IPS-NIHi11 (cell line): Measurements from ENCODE around the gene CTXN1.
A peak's percentile ranks its signal among the peaks of the same experiment; 100 is the strongest.
"Not testable (repeated sequence)": the region's sequence is repeated elsewhere in the genome, so short reads cannot be mapped to it uniquely, and the experiment has no call there.

Experiments used
- DNase-seq: peaks from one replicate; pipeline ENCODE4 v3.0.0; 2012; ENCODE audit warnings: mixed read lengths, low spot score

CTXN1 gene

DNA sequence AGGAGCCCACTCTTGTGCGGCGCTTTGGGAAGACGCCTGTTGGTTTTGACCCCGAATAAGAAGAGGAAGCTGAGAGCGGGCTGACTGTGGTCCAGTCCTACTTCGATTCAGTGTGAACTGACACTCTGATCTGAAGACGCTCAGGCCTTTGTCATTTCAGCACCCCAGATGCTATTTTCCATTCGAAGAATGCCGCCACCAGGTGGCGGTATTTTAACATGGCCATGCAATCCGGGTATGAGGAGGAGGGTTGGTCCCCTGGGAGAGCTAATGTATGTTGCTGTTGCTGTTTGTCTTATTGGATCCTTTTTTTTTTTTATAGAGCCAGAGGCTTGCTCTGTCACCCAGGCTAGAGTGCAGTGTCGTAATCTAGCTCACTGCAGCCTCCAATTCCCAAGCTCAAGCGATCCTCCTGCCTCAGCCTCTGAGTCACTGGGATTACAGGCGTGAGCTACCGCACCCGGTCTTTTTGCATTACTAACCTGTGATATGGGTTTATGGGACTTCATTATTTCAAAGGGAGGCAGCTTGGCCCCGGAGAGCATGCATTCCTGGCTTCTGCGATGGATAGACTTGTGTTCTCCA, 18.3 kb upstream of the CTXN1 start:
- peak; percentile 75 for DNase-seq

DNA sequence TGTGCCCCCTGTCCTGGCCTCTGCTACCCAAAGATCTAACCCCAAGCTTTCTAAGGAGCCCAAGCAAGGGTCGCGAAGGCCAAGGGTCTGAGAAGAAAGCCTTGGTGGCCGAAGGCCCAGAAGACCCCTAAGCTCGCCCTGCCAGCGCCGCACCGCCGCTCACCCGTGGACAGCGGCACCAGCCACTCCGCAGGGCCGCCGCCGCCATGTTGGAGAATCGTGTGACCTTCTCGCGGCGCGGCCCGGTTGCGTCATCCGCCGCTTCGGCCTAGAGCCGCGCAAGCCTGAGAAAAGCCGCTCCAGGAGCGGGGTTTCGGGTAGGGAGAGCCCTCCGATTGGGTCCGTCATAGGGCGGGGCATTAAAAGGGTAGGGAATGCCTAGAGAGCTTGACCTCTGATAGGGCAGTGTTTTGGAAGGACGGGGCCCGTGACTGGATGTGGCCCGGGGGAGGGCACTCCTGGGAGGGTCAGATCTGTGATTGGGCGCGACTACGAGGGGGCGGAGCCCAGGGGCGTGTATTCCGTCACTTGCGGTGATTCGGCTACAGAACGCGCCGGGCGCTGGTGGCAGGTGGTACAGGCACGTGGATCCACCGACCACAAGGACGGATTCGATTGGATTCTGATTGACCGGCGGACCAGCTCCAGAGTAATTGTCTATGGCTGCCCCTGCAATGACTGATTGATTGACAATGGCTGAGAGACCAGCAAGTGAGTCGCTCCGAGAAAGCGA, 17.7 kb upstream of the CTXN1 start, which contains the start of gene TIMM44:
TIMM44 (minus strand) TSS at position 223 of the 733 bp plus-strand sequence; CDS start at position 208, 15 bp downstream.
- DNase-seq, result peak; percentile 97

DNA sequence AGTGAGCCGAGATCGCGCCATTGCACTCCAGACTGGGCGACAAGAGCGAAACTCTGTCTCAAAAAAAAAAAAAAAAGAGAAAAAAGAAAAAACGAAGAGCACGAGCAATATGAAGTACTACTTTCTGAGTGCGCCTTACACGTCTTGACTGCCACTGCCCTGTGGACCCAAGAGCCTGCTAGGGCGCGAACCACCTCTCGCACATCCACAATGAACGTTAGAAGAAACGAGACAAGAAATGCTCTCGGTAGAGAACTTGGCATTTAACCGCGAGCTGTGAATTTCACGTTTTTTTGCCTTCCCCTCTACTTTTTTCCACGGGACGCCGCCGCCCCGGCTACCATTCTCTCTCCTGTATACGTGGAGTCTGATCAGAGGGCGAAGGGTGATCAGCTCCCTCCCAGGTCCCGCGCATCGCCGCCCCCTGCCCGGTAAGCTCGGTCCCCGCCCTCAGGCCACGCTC, 17.1 kb upstream of the CTXN1 start:
- no peak for DNase-seq

DNA sequence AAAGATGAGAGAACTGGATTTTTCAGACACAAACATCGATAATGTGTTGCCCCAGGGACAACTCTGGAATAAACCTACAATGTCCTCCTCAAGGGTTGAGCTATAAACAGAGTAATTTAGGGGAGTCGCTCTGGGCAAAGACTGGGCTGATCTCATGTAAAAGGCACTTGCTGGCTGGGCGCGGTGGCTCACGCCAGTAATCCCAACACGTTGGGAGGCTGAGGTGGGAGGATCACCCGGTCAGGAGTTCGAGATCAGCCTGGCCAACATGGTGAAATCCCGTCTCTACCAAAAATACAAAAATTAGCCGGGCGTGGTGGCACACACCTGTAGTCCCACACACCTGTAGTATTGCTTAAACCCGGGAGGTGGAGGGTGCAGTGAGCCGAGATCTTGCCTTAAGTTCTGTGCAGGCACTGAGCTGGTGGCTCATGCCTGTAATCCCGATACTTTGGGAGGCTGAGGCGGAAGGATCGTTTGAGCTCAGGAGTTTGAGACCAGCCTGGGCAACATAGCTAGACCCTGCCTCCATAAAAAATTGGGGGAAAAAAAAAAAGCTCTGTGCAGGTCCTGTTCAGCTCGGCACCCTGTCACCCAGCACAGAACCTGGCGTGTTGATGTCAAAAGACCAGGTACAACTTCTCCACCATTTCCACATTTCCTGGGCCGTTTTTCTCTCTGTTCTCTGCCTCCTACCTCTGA, 16.1 kb upstream of the CTXN1 start:
- no peak for DNase-seq

DNA sequence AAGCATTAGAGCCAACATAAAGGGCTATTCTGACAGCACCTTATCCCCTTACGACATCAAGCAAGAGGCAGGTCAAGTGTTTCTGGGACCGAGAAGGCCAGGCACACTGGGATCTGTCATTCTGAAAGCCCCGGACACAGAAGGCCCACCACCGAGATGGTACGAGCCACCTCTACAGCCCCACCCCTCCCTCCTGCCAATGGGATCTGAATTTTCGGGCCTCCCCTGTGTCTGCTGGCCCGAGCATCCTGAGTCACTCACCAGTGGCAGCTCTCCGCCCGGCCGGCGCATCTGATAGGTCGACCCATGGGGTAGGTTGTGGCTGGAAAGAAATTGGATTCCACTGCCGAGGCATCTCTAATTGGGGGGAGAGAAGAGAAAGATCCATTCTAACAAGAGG, 14.9 kb upstream of the CTXN1 start:
- no peak for DNase-seq

DNA sequence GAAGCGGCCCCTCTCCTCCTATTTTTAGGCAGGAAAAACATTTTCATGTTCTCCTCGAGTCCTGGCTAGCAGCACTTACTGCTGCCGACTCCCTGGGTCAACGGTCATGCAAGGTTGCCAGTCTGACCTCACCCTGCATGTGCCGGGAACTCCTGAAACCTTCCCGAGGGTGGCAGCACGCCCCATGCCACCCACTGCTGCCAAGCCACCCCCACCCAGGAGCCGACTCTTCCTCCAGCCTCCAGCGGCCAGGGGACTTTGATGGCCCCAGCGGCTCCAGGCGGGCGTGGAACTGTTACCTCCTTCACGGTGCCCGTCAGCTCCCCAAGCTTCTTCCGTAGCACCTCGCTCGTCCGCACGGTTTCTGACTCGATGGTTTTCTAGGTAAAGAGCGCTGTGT, 8.8 kb upstream of the CTXN1 start:
- no peak for DNase-seq

DNA sequence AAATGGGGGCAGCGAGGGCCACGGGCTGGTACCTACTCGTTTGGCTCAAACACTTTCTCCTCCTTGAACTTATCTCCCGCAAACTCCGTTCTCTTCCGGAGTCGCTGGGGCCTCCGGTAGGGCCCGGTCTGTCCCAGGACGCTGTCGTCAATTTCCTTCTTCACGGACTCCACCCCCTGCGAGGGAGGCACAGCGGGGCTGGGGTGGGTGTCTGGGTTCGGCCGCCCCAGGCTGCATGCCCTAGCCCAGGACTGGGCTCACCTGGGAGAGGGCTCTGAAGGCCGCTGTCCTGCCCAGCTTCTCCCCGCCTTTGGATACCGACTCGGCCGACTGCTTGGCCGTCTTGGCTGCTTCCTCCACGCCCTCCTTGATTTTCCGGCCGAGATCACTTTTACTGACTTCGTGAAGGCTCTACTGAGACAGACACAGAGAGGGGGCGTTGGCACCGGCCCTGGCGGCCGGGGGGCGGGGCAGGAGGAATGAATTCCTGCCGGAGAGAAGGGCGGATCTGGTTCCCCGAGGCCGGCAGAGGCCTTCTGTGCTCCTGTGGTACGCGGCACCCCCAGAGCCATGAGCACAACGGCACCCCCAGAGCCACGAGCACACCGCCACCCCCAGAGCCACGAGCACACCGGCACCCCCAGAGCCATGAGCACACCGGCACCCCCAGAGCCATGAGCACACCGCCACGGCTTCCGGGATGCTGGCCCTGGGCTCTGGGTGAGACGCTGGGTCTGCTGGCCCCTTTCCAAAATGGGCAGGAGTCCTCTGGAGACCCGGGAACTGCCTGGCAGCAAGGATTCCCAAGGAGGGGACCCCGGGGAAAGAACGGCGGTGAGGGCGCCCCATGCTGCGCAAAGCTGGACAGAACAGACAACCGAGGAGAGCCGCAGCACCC, 8.1 kb upstream of the CTXN1 start:
- no peak for DNase-seq

DNA sequence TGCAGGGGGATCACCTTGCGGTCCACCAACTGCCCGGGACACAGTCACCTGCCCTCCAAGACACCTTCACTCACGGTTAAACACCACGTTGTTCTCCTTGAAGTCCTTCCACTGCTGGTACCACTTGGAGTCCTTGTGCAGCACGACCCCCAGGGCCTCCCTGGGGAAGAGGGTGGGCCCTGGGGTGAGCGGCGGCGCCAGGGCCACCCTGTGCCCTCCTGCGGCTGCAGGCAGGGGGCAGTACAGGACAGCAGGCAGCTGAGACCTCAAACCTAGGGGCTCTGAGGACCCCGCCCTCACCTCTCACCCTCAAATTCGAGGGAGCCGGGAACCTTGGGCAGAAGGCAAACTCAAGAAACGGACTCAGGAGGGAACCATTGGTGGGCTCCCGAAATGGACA, 7.5 kb upstream of the CTXN1 start:
- no peak for DNase-seq

DNA sequence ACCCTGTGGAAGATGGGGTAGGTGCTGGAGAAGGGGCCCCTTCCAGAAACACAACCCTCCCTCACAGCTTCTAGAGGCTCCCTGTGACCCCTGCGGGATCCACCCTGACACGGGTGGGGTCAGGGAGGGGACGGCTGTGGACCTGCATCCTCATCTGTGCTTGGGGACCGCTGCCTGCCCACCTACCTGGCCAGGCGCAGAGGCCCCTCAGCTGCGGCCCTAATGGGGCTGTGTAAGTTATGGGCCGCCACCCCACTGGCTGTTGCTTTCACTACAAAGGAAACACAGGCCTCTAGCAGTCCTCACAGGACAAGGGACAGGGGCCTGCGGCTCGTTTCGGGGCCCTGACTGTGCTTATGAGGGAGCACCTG, 7.0 kb upstream of the CTXN1 start:
- DNase-seq, result no peak

DNA sequence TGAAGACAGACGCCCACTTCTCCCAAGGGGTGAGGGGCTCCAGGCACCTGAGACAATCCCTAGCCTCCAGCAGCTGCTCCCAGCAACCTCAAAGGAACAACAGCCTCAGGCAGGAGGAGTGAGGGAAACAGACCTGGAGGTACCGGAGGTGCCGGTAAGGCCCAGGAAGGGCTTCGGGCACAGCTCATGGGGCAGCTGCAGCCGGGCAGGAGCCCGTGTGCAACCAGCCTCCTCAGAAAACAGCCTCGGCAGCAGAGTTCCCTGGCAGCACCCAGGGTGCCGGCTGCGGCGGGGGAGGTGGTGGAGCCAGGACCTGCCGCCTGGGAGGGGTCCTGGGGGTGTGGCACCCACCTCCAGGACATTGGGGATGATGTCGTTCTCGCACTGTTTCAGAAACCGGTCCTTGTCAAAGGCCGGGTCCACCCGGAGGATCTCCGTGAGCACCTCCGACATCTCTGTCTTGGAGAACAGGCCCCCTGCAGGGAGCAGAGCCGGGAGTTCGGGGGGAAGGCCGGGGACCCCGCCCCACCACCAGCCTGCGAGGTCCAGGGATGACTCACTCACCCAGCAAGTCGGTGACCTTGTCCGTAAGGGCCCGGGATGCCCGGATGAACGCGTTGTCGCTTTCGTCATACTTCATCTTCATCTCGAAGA, 6.5 kb upstream of the CTXN1 start:
- no peak for DNase-seq

DNA sequence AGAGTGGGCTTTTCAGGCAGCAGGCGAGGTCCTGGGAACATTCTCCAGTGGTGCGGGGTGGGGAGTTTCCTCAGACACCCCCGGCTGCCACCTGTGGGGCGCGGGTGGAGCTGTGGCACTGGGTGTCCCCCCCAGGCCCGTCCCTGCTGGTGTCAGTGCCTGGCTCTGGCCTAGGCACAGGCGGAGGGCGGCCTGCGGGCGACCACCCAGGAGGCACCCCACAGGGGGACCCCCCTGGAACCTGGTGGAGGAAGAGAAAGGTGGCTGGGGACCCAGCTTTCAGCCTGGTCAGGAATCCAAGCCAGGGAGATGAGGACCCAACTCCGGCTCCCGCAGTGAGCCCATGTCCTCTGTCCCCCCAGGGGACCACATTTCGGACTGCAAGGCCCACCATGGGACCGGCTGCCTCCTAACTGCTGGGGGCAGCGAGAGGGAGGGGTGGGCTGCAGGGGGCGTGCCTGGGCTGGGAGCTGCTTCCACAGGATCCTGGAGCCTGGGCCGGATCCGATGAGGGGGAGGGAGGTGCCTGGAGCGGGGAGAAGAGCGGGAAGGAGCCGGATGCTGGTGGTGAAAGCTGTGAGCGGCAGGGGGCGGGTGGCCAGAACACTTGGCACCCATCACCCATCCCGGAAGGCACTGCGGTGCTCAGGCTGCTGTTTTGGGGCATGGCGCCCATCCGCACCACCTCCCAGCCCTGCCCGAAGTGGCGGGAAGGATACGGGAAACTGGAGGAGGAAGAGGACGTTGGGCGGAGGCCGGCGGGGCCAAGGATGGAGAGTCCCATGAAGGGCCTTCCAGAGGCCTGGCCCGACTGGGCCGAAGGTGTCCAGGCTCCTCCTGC, 5.5 kb upstream of the CTXN1 start:
- DNase-seq, result no peak

DNA sequence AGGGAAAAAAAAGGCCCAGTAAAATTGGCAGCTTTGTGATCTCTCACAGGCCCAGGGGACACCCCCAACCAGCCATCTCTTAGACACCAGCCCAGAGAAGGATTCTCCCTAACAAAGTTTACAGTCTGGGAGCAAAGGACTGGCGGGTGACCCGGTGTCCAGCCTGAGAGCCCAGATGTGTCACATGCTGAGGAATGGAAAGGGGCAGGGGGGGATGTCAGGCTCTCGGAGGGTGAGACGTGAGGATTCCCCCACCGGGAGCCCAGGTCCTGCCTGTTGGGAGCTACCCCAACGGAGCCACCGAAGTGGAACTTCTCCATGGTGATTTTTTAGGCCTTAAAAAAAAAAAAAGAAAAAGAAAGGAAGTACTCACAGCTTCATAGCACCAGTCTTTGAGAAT, 4.8 kb upstream of the CTXN1 start:
- DNase-seq, result no peak

DNA sequence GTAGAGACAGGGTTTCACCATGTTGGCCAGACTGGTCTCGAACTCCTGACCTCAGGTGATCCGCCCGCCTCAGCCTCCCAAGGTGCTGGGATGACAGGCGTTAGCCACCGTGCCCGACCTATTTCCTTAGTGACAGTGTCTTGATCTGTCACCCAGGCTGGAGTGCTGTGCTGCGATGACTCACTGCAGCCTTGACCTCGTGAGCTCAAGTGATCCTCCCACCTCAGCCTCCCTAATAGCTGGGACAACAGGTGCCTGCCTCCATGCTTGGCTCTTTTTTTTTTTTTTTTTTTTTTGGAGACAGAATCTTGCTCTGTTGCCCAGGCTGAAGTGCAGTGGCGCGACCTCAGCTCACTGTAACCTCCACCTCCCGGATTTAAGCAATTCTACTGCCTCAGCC, 4.1 kb upstream of the CTXN1 start:
- not testable (repeated sequence) for DNase-seq

DNA sequence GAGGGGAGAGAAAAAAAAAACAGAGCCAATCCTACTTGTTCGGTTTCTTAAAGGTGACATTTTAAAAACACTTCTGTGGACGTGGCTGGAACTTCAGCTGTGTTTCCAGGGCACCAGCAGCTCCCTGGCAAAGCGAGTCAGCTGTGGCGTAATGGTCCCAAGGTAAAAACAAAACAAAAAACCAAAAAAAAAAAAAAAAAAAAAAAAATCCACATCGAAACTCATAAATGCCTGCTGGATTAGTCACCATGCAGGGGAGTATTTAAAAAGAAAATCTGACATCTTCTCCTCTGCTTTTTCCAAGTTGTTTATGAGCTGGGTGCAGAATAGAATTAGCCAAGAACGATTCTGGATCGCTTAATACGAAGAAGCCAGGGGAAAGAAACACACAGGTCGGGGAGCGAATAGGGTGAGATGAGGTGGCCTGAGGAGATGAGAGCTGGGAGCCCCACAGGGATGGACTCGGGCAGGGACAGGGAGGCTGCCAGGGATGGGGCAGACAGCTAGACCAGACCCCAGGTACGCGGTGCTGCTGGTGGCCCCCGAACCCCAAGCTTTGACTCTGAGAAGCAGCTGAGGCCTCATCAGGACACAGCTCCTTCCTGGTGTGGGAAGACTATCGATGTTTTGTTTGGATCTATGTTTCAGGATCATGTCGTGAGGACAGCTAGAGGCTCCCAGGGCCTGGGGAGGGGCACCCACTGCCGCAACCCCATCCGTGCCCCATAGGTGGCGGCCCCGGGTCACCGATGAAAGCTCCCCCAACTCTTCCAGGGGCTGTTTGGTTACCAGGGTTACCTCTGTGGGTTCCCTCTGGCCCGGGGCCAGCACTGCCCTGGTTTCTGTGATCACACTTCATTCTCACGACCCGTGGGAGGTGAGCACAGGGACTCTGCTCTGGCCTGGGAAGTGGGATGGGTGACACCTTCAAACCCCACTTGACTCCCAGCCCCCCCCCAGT, 3.1 kb upstream of the CTXN1 start:
- DNase-seq, result peak; percentile 78

DNA sequence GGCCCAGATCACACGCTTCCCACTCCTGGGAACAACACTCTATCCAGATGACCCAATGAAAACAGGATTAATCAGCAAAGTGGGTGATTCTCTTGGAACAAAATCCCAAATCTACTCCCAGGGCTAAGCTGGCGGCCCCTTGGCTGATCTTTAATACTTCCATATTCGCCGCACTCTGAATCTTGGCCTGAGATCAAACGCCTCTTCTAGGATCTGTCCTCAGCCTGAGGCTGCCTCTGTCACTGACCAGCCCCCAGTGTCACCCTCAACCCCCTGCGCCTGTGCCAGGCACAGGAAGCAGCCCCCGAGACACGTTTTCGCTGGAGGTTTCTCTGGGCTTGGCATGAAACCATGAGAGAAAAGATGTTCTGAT, 2.4 kb upstream of the CTXN1 start:
- DNase-seq, result no peak

DNA sequence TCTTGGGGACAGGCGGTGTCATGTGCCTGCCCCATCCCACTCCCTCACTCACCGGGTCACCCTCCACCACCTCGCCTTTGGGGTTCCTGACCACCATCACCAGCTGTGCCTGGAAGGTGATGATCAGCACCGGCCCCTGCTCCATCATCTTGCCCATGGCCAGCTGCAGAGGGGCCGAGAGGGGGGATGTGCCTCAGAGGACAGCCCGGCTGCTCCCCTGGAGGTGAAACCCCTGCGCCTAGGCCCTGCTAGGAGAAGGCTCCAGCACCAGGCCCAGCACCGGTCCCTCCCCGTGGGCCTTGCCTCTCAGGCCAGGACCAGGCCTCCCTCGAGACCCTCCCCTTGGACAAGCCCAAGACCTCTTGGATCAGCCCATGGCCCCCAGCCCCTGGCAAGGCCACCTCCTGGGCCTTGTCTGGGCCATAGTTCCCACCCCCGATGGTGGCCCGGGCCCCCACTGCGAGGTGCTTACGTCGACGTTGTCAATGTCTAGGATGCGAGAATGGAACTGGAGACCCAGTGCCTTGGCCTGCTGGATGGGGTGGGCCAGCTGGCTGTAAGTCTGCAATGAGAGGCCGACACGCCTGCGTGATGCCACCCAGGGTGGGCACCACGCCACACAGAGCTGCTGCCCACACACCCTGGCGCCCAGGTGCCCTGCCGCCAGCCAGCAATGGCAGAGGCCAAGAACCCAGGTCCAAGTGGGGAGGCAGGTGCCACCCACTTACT, 1.8 kb upstream of the CTXN1 start:
- DNase-seq, result no peak

DNA sequence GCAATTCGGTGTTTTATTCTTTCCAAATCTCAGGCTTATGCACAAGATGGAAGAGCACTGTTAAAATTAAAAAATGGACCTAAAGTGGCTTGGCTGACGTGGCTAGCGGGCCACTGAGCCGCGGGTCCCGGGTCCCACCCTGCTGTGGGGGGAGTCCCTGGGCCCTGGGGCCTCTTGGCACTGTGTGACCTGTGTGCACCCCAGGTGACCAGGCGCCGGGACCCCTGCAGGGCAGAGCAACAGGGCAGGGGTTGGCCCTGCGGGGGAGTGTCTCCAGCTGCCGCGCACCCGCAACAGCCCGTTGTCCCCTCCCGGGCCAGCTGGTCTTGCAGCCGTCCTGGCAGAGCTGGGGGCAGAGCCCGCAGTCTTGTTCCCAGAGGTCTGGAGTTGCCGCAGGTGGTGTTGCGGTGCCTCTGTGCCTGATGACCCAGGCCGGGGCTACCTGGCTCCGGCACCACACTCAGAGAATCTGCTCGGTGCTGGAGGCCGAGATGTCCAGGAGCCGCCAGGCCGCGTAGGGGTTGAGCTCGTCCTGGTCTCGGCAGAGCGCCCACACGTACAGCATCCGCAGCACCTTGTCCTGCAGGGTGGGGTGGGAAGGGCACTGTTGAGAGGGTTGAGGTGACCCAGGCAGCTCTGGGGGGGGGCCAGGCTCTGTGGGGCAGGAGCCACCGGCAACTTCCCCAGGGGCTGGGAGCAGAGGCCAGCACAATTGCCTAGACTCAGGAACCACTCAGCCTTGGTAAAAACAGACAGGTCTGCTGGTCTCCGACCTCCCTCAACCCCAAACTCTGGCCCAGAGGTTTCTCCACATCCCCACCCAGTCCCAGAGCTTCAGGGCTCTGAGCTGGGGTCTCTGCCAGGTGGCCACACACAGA, 1.0 kb upstream of the CTXN1 start:
- DNase-seq, result no peak
